GM04503 (cell line): Measurements from ENCODE around the gene PIK3CB.
"Not testable (repeated sequence)": the region's sequence is repeated elsewhere in the genome, so short reads cannot be mapped to it uniquely, and the experiment has no call there.

ENCODE experiments used
- DNase-seq: peaks from one replicate; pipeline ENCODE4 v3.0.0-alpha.2; 2012; ENCODE audit warnings: low read depth

PIK3CB gene

DNA sequence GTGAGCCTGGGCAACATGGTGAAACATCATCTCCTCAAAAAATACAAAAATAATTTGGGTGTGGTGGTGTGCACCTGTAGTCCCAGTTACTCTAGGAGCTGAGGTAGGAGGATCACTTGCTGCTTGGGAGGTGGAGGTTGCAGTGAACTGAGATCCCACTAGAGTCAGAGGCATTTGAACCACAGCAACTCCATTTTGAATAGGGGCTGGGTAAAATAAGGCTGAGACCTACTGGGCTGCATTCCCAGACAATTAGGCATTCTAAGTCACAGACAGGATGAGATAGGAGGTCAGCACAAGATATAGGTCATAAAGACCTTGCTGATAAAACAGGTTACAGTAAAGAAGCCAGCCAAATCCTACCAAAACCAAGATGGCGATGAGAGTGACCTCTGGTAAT, 12.1 kb upstream of the PIK3CB start:
- DNase-seq = not testable (repeated sequence)

- no peak for DNase-seq
Observed at GRCh38 chr3:138846262-138846791, 11.6 kb upstream of the PIK3CB start.

- no peak for DNase-seq
Observed at GRCh38 chr3:138845771-138846173, 11.0 kb upstream of the PIK3CB start.

DNA sequence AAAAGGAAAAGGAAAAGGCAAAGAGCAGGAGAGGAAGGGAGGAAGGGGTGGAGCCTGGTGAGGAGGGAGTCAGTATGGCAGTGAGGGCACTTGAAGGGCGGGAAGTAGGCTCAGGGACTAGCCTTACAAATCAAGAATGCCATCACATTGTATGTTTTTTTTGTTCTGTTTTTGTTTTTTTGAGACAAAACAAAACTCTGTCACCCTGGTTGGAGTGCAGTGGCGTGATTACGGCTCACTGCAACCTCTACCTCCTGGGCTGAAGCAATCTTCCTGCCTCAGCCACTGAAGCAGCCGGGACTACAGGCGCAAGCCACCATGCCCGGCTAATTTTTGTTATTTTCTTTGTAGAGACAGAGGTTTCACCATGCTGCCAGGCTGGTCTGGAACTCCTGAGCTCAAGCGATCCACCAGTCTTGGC, 10.5 kb upstream of the PIK3CB start:
- DNase-seq = no peak

GRCh38 chr3:138842483-138843188, 7.9 kb upstream of the PIK3CB start:
- DNase-seq = no peak

GRCh38 chr3:138838385-138838784, 3.7 kb upstream of the PIK3CB start:
- DNase-seq = not testable (repeated sequence)

DNA sequence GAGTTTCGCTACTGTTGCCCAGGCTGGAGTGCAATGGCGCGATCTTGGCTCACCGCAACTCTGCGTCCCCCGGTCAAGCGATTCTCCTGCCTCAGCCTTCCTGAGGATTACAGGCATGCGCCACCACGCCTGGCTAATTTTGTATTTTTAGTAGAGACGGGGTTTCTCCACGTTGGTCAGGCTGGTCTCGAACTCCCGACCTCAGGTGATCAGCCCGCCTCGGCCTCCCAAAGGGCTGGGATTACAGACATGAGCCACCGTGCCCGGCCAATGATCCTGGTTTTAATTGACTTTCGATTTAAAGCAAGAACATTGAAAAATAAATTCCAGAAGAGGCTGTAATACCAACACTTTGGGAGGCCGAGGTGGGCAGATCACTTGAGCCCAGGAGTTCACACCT, 1.1 kb upstream of the PIK3CB start:
- not testable (repeated sequence) for DNase-seq

- DNase-seq = no peak
Observed at GRCh38 chr3:138835397-138835757, 649 bp upstream of the PIK3CB start.

DNA sequence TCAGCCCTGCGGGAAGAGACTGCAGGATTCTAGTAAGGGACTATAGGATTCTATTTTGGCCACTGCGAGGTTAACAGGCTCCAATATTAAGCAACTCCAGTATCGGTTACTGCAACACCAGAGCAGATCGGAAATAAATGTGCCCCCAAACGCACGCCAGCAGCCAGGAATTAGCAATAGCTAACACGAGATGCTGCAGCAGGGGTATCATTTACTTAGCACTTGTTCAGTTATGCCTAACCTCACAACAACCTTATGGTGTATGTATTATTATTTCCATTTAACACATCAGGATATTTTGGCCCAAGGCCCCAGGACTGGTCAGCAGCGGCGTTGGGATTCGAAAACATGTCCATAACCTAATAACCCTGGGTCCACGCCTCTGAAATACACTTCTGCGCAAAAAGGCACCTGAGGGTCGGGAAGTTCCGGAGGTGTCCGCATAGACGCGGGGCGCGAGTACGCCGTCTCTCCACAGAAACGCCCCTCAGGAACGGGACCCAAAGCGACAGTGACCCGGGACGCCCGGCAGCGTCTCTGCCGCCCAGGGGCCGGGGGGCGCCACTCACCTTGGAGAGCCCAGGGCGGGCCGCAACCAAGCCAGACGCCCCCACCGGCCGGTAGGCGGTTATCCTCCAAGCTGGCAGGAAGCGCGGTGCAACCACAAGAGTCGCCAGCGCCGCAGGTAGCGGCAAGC, 681 bp downstream of the PIK3CB start:
- DNase-seq = no peak

- not testable (repeated sequence) for DNase-seq
Observed at GRCh38 chr3:138832473-138833057, 2.2 kb downstream of the PIK3CB start.

DNA sequence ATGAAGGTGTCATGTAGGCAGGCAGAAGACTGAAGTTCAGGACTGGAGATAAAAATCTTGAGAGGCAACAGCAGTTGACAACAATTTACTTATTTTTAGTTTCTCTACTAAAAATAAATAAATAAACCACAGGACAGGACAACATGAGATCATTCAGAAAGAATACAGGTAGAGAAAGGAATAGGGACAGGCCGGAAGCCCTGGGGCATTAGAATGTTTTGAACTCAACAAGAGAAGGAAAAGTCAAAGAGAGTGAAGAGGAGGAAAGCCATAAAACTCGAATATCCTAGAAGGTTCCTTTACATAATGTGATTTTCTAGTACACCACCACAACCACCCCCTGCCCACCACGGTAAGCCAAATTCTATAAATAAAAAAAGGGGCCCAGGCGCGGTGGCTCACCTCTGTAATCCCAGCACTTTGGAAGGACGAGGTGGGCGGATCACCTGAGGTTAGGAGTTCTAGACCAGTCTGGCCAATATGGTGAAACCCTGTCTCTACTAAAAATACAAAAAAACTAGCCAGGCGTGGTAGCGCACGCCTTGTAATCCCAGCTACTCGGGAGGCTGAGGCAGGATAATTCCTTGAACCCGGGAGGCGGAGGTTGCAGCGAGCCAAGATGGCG, 4.7 kb downstream of the PIK3CB start:
- no peak for DNase-seq

DNA sequence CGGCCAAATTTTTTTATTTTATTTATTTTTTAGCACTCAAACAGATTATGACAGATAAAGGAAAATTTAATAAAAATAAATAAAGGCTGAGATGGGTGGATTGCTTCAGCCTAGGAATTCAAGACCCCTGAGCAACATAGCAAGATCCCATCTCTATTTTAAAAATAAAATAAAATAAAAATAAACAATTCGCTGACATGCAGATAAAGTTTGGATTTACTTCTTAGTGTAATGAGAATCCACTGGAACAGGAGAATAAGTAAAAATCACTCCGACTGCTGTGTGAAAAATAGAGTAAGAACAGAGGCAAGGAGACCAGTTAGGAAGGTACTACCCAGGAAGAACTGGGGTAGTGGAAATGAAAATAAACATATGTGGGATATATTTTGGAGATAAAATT, 5.6 kb downstream of the PIK3CB start:
- no peak for DNase-seq

DNA sequence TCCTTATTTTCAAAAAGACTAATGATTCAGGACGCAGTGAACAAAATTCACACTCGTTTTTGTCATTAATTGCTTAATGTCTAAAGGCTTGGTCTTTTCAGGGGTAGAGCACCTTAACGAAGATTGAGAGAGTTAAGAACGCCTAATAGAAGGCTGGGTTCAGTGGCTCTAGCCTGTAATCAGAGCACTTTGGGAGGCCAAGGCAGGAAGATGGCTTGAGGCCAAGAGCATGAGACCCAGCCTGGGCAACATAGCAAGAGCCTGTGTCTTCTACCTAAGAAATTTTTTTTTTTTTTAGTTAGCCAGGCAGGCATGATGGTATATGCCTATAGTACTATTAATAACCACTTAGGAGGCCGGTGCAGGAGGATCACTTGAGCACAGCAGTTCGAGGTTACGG, 7.5 kb downstream of the PIK3CB start:
- no peak for DNase-seq

- DNase-seq = no peak
Observed at GRCh38 chr3:138825336-138825735, 9.4 kb downstream of the PIK3CB start.

GRCh38 chr3:138824114-138824506, 10.6 kb downstream of the PIK3CB start:
- DNase-seq = no peak

DNA sequence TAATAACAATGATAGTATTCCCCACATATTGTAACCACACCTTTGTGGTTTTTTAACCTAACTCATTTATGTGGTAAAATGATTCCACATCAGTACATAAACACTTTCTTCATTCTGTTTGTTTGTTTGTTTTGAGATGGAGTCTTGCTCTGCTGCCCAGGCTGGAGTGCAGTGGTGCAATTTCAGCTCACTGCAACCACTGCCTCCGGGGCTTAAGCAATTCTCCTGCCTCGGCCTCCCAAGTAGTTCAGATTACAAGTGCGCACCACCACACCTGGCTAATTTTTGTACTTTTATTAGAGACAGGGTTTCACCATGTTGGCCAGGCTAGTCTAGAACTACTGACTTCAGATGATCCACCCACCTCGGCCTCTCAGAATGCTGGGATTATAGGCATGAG, 14.3 kb downstream of the PIK3CB start:
- not testable (repeated sequence) for DNase-seq

DNA sequence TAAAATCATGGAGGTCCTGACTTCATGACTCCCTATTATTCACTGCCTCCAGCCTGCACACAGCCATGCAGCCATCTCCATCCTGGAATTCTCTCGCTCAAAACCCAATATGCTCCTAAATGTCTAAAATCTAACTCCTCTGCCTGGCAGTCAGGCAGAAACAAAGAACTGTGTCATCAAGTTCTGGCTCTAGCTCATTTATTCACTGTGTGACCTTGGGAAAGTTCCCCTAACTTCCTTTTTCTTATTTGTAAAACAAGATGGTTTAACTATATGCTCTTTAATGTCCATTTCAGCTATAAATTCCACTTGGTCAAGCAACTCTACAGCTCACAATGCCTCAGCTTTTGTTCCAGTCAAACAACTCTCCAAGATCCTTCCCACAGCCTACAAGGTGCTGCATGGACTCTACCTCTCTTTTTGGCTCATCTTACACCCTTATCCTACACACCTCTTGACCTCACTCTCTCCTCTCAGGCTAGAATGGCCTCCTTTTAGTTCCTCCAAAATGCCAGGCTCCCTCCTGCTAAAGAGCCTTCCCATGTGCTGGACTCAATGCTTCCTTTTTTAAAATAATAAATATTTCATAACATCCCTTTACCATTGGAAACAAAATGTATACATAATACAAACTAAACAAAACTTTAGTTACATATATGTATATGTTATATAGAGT, 16.4 kb downstream of the PIK3CB start:
- DNase-seq = no peak

DNA sequence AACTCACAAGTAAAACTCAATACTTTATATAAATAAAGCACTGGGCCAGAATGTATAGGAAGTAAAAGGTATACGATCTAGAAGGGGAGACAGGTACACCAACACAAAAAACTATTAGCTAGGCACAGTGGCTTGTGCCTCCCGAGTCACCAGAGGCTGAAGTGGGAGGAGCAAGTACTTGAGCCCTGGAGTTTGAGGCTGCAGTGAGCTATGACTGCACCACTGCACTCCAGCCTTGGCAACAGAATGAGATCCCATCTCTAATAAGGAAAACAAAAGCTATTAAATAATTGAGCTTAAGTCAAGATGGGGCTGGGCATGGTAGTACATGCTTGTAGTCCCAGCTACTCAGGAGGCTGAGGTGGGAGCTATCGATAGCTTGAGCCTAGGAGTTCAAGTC, 17.0 kb downstream of the PIK3CB start:
- no peak for DNase-seq

DNA sequence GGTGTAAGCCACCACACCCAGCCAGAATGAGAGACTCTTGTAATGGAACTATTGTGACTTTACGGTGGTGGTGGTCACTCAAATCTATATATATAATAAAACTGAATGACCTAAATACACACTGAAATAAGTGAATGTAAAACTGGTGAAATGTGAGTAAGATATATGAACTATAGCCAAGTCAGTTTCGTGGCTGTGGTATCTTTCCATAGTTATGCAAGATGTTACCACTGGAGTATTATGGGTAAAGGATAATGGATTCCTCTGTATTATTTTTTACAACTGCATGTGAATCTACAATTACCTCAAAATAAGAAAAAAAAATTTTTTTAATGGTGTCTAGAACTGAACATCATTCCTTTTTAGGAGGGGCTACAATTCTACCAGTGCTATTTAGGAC, 21.9 kb downstream of the PIK3CB start:
- DNase-seq = no peak

- no peak for DNase-seq
Observed at GRCh38 chr3:138809500-138810256, 25.1 kb downstream of the PIK3CB start.

GRCh38 chr3:138806376-138807080, 28.2 kb downstream of the PIK3CB start:
- no peak for DNase-seq
